ENCODE data around the gene SMYD2.

SMYD2 gene

GRCh38 chr1:214361636-214362035 is 80.7 kb downstream of the SMYD2 start:
- WGBS (ENCODE audit: extremely low coverage, insufficient coverage, insufficient read length) = no CpG with 5 or more reads among the region's 1 CpG
- Histone ChIP-seq H3K4ac (ENCODE audit: low read depth, low read length) (no peak overlapping the region), H4K12ac (ENCODE audit: low read depth, low read length) (no peak overlapping the region), H3K27ac (ENCODE audit: low read depth, low read length) (peak overlapping the region; percentile 8), H2BK120ac (ENCODE audit: insufficient read depth, low read length, poor library complexity) (no peak overlapping the region), H3K4me2 (ENCODE audit: low read length) (no peak overlapping the region), H4K8ac (ENCODE audit: low read depth, low read length) (no peak overlapping the region), H3K4me3 (ENCODE audit: low read depth, low read length) (no peak overlapping the region), H3K36me3 (ENCODE audit: control insufficient read depth in 1 of 2, insufficient read depth in 2 of 2, low read length in 2 of 2) (peaks cover 36 to 54% of the 10 kb centered on the region in 2 experiments), H3K9me3 (ENCODE audit: insufficient read depth, low read depth, low read length) (no peaks in the 10 kb centered on the region), H2BK5ac (ENCODE audit: low read depth, low read length, poor library complexity) (no peak overlapping the region), H2BK12ac (ENCODE audit: low read length) (no peak overlapping the region), H2AFZ (ENCODE audit: insufficient read depth, low read length, poor library complexity) (no peak overlapping the region), H3K79me1 (ENCODE audit: low read length) (no peaks in the 10 kb centered on the region), H3K27me3 (ENCODE audit: insufficient read depth, low read length) (no peaks in the 10 kb centered on the region), H3K4me1 (ENCODE audit: control insufficient read depth in 1 of 2, insufficient read depth in 2 of 2, low read length in 2 of 2) (peaks cover 6 to 8% of the 10 kb centered on the region in 2 experiments), H3K9ac (ENCODE audit: low read length) (no peak overlapping the region), H3K79me2 (ENCODE audit: control insufficient read depth, insufficient read depth, low read length, poor library complexity) (no peaks in the 10 kb centered on the region), H3K18ac (ENCODE audit: low read length) (no peak overlapping the region), H3K23ac (ENCODE audit: low read length) (no peak overlapping the region), H3K14ac (ENCODE audit: low read length) (no peak overlapping the region), H4K91ac (ENCODE audit: low read depth, low read length) (no peak overlapping the region), H2AK5ac (ENCODE audit: low read length) (no peak overlapping the region)
- DNase-seq = no peak

DNA sequence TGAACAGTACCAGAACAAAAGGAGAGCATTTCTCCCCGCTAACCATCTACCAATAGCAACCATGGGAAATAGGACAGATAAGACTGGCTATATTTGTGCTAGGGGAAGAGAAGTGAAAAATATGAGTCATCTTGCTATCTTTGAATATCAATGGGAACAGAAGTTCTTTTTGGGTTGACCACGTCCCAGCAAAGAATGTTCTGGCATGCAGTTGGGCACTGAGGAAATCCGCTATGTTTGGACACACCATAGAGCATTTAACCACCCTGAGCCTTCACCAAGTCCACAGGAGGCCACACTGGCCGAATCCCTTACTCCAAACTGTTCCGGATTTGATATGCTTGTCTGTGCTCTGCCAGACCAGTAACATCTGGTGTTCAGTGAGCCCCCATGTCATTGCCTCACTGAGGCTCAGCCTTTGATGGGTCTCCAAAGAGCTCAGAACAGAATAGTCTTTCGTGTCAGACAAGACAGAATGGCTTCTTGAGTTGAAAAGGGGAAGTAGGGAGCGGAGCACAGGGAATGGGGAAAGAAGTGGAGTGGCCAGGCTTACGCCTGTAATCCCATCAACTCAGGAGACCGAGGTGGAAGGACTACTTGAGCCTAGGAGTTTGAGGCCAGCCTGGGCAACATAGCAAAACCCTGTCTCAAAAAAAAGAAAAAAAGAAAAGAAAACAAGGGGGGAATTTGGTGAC is 81.4 kb downstream of the SMYD2 start:
- Histone ChIP-seq H3K4ac (ENCODE audit: low read depth, low read length) (no peak overlapping the region), H3K27ac (ENCODE audit: low read depth, low read length) (no peak overlapping the region), H3K23ac (ENCODE audit: low read length) (no peak overlapping the region), H4K91ac (ENCODE audit: low read depth, low read length) (no peak overlapping the region), H2BK120ac (ENCODE audit: insufficient read depth, low read length, poor library complexity) (no peak overlapping the region), H2AK5ac (ENCODE audit: low read length) (no peak overlapping the region), H2BK12ac (ENCODE audit: low read length) (no peak overlapping the region), H2BK5ac (ENCODE audit: low read depth, low read length, poor library complexity) (no peak overlapping the region), H3K9me3 (ENCODE audit: insufficient read depth, low read depth, low read length) (no peaks in the 10 kb centered on the region), H3K14ac (ENCODE audit: low read length) (no peak overlapping the region), H3K18ac (ENCODE audit: low read length) (no peak overlapping the region), H3K4me2 (ENCODE audit: low read length) (no peak overlapping the region), H3K79me2 (ENCODE audit: control insufficient read depth, insufficient read depth, low read length, poor library complexity) (no peaks in the 10 kb centered on the region), H3K79me1 (ENCODE audit: low read length) (no peaks in the 10 kb centered on the region), H3K4me1 (ENCODE audit: control insufficient read depth in 1 of 2, insufficient read depth in 2 of 2, low read length in 2 of 2) (peaks cover 6 to 8% of the 10 kb centered on the region in 2 experiments), H3K36me3 (ENCODE audit: control insufficient read depth in 1 of 2, insufficient read depth in 2 of 2, low read length in 2 of 2) (peaks cover 33 to 48% of the 10 kb centered on the region in 2 experiments), H4K12ac (ENCODE audit: low read depth, low read length) (no peak overlapping the region), H4K8ac (ENCODE audit: low read depth, low read length) (no peak overlapping the region), H2AFZ (ENCODE audit: insufficient read depth, low read length, poor library complexity) (no peak overlapping the region), H3K9ac (ENCODE audit: low read length) (no peak overlapping the region), H3K4me3 (ENCODE audit: low read depth, low read length) (no peak overlapping the region), H3K27me3 (ENCODE audit: insufficient read depth, low read length) (no peaks in the 10 kb centered on the region)
- peak in 1 of 2 donors; percentile 5 for DNase-seq
- WGBS (ENCODE audit: extremely low coverage, insufficient coverage, insufficient read length) = no CpG with 5 or more reads among the region's 9 CpGs

DNA sequence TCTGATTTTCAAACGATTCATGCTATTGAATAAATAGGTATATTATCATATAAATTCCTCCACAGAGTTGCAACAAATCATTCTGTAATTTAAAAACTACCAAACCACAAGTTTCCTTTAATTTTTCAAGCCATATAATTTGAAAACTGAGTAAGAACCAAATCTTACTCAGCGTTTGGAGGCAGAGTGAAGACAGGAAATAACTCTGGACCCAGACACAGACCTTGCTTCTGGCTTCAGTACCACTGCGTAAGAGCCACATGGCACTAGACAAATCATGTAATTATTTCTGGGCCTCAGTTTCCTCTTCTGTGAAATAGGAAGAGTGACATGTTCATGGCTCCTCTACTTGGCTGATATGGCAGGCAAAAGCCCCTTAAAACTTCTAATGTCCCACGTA is 82.4 kb downstream of the SMYD2 start:
- Histone ChIP-seq H3K79me1 (ENCODE audit: low read length) (no peaks in the 10 kb centered on the region), H3K18ac (ENCODE audit: low read length) (no peak overlapping the region), H2BK5ac (ENCODE audit: low read depth, low read length, poor library complexity) (no peak overlapping the region), H2AFZ (ENCODE audit: insufficient read depth, low read length, poor library complexity) (no peak overlapping the region), H3K23ac (ENCODE audit: low read length) (no peak overlapping the region), H4K8ac (ENCODE audit: low read depth, low read length) (no peak overlapping the region), H4K12ac (ENCODE audit: low read depth, low read length) (no peak overlapping the region), H2BK120ac (ENCODE audit: insufficient read depth, low read length, poor library complexity) (no peak overlapping the region), H4K91ac (ENCODE audit: low read depth, low read length) (no peak overlapping the region), H3K4ac (ENCODE audit: low read depth, low read length) (no peak overlapping the region), H3K4me3 (ENCODE audit: low read depth, low read length) (no peak overlapping the region), H3K9ac (ENCODE audit: low read length) (no peak overlapping the region), H2BK12ac (ENCODE audit: low read length) (no peak overlapping the region), H2AK5ac (ENCODE audit: low read length) (no peak overlapping the region), H3K27me3 (ENCODE audit: insufficient read depth, low read length) (no peaks in the 10 kb centered on the region), H3K4me2 (ENCODE audit: low read length) (no peak overlapping the region), H3K79me2 (ENCODE audit: control insufficient read depth, insufficient read depth, low read length, poor library complexity) (no peaks in the 10 kb centered on the region), H3K14ac (ENCODE audit: low read length) (no peak overlapping the region), H3K36me3 (ENCODE audit: control insufficient read depth in 1 of 2, insufficient read depth in 2 of 2, low read length in 2 of 2) (peaks cover 31 to 46% of the 10 kb centered on the region in 2 experiments), H3K27ac (ENCODE audit: low read depth, low read length) (no peak overlapping the region), H3K9me3 (ENCODE audit: insufficient read depth, low read depth, low read length) (no peaks in the 10 kb centered on the region), H3K4me1 (ENCODE audit: control insufficient read depth in 1 of 2, insufficient read depth in 2 of 2, low read length in 2 of 2) (peaks cover 6 to 8% of the 10 kb centered on the region in 2 experiments)
- no CpG with 5 or more reads among the region's 4 CpGs for WGBS (ENCODE audit: extremely low coverage, insufficient coverage, insufficient read length)
- DNase-seq = no peak

GRCh38 chr1:214364386-214364785 is 83.4 kb downstream of the SMYD2 start:
- Histone ChIP-seq H3K9ac (ENCODE audit: low read length) (no peak overlapping the region), H4K8ac (ENCODE audit: low read depth, low read length) (no peak overlapping the region), H3K14ac (ENCODE audit: low read length) (no peak overlapping the region), H2AFZ (ENCODE audit: insufficient read depth, low read length, poor library complexity) (no peak overlapping the region), H4K12ac (ENCODE audit: low read depth, low read length) (no peak overlapping the region), H3K18ac (ENCODE audit: low read length) (peak overlapping the region; percentile 30), H4K91ac (ENCODE audit: low read depth, low read length) (no peak overlapping the region), H2AK5ac (ENCODE audit: low read length) (no peak overlapping the region), H3K79me2 (ENCODE audit: control insufficient read depth, insufficient read depth, low read length, poor library complexity) (no peaks in the 10 kb centered on the region), H3K23ac (ENCODE audit: low read length) (no peak overlapping the region), H2BK12ac (ENCODE audit: low read length) (no peak overlapping the region), H3K27me3 (ENCODE audit: insufficient read depth, low read length) (no peaks in the 10 kb centered on the region), H3K79me1 (ENCODE audit: low read length) (no peaks in the 10 kb centered on the region), H2BK5ac (ENCODE audit: low read depth, low read length, poor library complexity) (no peak overlapping the region), H3K36me3 (ENCODE audit: control insufficient read depth in 1 of 2, insufficient read depth in 2 of 2, low read length in 2 of 2) (peaks cover 32 to 49% of the 10 kb centered on the region in 2 experiments), H3K9me3 (ENCODE audit: insufficient read depth, low read depth, low read length) (no peaks in the 10 kb centered on the region), H3K4me1 (ENCODE audit: control insufficient read depth in 1 of 2, insufficient read depth in 2 of 2, low read length in 2 of 2) (peaks cover 6 to 8% of the 10 kb centered on the region in 2 experiments), H3K4me3 (ENCODE audit: low read depth, low read length) (no peak overlapping the region), H3K4me2 (ENCODE audit: low read length) (no peak overlapping the region), H3K4ac (ENCODE audit: low read depth, low read length) (no peak overlapping the region), H3K27ac (ENCODE audit: low read depth, low read length) (no peak overlapping the region), H2BK120ac (ENCODE audit: insufficient read depth, low read length, poor library complexity) (no peak overlapping the region)
- no peak for DNase-seq
- WGBS (ENCODE audit: extremely low coverage, insufficient coverage, insufficient read length) = no CpG with 5 or more reads among the region's 12 CpGs

Measured in trophoblast cell (in vitro differentiated cells and primary cell).